GM12875 (cell line): Measurements from ENCODE around the gene CELF3.

Experiments used
- H3K4me3 ChIP-seq: one replicate; pipeline ENCODE4 v1.5.1; 2011; ENCODE audit warnings: low read depth, low read length, control low read depth
- TF ChIP-seq, protein P1 (sequence below): IDR thresholded peaks from 2 replicates; pipeline ENCODE4 v1.5.1; 2011; ENCODE audit warnings: low read depth, mild to moderate bottlenecking, control low read depth, inconsistent platforms, low read length, moderate library complexity, borderline replicate concordance; ENCODE audit not compliant: insufficient read depth

CELF3 gene

DNA sequence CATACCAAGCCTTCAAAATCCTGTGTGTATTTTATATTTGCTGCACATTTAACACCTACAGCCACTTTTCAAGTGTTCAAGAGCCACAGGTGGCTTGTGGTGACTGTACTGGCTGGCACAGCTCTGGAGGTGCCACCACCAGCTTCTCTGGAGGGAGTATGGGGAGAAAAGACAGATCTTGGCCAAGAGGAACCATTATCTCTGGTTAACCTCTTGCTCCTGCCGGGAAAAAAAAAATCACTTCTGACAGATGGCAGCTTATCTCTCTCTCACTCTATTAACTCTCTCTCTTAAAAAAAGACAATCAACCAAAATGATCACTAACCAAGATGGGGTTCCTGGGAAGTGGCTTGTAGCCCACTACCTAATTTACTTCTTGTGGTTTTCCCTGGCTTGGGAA, 3.5 kb upstream of the CELF3 start:
- TF ChIP-seq, protein P1, sequence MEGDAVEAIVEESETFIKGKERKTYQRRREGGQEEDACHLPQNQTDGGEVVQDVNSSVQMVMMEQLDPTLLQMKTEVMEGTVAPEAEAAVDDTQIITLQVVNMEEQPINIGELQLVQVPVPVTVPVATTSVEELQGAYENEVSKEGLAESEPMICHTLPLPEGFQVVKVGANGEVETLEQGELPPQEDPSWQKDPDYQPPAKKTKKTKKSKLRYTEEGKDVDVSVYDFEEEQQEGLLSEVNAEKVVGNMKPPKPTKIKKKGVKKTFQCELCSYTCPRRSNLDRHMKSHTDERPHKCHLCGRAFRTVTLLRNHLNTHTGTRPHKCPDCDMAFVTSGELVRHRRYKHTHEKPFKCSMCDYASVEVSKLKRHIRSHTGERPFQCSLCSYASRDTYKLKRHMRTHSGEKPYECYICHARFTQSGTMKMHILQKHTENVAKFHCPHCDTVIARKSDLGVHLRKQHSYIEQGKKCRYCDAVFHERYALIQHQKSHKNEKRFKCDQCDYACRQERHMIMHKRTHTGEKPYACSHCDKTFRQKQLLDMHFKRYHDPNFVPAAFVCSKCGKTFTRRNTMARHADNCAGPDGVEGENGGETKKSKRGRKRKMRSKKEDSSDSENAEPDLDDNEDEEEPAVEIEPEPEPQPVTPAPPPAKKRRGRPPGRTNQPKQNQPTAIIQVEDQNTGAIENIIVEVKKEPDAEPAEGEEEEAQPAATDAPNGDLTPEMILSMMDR = no peak
- no peak overlapping the region for H3K4me3 ChIP-seq

DNA sequence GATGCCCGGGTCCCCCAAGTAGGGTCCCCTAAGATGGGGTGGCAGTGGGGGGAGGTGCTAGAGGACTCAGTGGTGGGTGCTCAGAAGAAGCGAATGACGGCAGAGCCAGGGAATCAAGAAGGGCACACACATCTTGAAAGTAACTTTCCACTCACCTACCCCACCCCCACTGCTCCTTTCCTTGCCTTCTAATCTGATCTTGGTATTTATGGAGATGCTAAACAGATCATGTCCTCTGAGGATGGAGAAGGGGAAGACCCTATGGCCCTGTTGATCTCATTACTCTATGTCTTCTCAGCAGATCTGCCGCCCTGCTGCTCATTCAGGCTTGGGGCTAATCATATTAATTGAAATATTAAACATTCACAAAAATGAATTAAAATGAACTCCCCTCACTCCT, 2.1 kb upstream of the CELF3 start:
- H3K4me3 ChIP-seq = no peak overlapping the region
- TF ChIP-seq, protein P1 = no peak

DNA sequence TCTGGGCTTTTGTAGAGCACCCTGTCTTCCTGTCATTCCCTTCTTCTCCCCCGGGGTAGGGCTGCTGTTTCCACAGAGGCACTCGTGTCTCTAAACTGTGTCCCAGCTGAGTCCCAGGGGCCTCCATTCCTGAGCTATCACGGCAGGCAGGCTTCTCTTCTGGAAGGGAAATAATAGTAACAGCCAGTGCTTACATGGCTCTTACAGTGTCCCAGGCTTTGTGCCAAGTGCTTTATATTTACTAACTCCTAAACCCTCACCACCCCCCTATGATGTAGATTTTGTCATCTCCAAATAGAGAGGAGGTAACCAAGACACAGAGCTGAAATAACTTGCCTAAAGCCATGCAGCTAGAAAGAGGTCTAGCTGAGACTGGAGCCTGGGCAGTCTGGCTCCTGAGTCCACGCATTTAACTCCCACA, 1.4 kb upstream of the CELF3 start:
- TF ChIP-seq, protein P1 = no peak
- H3K4me3 ChIP-seq = no peak overlapping the region

DNA sequence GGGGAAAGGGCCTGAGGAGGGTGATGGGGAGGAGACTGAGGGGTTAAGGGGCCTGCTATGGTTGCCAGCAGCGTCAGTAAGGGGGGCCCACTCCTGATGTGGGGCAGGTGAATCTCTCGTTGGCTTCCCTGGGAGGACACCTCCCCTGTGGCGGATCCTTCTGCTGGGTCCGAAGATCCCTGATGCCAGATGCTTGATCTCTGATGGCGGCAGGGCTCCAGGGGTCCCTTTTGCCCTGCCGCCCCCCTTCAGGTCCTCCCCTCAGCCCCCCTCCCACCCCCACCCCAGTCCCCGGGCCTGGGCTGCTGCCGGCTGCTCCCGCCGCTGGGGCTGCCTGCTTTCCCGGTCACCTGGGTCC, 219 bp downstream of the CELF3 start:
- no peak overlapping the region for H3K4me3 ChIP-seq

DNA sequence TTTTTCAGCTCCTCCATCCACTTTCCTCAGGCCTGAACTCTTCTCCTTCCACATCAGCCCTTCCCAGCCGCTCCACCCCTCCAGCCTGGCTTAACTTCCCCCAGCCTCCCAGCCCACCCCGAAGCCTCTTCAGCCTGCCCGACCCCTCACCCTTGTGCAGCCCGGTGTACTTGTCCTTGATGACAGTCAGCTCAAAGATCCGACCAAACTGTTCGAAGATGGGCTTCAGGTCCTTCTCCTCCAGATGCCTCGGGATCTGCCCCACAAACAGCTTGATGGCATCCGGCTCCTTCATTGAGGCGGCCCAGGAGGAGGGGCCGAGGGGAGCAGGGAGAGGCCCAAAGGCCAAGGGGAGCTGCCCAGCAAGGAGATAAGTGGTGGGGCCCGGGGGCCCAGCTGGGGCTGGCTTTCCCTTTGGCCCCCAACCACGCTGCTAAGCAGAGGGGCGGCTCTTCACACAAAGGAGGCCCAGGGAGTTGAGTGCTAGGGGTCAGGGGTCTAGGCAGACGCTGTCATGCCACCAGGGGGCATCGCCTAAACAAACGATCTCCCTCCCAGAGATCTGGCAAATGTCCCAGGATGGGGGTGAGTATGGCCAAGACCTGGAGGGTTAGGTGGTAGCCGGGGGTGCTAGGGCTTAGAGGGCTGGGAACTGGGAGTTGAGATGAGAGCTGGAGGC, 738 bp downstream of the CELF3 start:
- no peak overlapping the region for H3K4me3 ChIP-seq
- TF ChIP-seq, protein P1 = 0 out of 2 replicates have a peak, but pooled peaks have one; percentile 13

More for the DNA sequence above, 219 bp downstream of the CELF3 start:
- TF ChIP-seq, protein P1 = no peak

DNA sequence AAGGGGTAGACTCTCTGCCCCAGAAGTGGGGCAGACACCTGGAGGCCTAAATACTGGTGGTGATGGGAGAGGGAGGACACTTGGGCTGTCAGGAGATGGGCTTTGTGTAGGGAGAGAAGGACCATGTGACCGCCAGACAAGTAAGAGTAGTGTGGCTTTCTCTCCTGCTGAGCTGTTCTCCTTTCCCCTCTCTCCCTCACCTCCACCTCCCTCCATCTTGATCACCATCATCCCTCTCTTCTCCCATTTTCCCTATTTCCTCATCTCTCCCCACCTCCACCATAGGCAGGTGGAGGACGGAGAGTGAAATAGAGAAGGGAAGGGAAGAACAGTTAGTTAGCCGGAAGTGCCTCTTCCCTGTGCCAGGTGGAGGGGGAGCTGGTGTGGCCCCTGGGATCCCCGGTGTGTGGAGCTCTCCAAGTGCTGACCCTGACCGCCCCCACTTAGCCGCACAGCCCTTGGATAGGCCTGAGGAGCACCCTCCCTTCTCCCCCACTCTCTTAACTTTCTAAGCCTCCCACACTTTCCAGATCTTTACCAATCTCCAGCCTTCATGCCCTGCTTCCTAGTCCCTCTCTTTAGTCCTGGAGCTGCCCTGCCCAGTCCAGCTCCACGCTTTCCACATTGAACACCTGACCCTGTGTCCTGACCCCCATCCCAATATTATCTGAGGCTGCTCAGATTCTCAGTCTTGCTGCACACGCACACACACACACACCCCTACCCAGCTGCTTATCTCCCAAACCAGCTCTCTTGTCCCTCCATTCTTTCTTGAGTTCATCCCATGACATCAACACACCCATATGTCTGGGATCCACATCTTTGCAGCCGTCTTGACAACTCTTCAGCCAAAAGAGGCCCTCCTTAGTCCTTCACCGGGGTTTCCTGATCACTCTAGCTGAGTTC, 1.5 kb downstream of the CELF3 start:
- TF ChIP-seq, protein P1 = no peak
- H3K4me3 ChIP-seq = no peak overlapping the region
